GM18861 (cell line): ENCODE data around the gene FHOD1.

ENCODE experiments used
- ATAC-seq: cut with Tn5 transposase; IDR thresholded peaks from one replicate; pipeline ENCODE4 v1.9.1; 2021; ENCODE audit not compliant: unreplicated experiment

The FHOD1 gene

GRCh38 chr16:67235816-67236562, 11.3 kb downstream of the FHOD1 start:
- ATAC-seq, result no peak

DNA sequence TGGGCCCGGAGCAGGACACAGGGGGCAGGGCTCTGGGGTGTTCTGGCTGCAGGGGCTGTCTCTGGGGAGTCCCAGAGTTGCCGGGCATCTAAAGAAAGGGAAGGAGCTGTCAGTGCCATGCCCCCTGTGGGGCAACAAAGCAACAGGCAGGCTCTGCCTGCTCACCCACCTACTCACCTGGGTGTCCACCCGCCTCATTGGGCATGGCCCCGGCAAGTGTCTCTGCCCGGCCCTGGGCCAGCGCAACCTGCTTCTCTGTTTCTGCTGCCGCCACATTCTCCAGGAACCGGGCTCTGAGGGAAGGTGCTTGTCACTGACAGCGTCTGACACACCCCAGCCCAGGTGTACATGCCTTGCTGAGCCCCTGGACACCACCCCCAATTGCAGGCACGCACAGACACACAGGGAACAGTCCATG, 13.1 kb downstream of the FHOD1 start:
- ATAC-seq, result no peak

GRCh38 chr16:67233596-67233995, 13.7 kb downstream of the FHOD1 start:
- no peak for ATAC-seq

DNA sequence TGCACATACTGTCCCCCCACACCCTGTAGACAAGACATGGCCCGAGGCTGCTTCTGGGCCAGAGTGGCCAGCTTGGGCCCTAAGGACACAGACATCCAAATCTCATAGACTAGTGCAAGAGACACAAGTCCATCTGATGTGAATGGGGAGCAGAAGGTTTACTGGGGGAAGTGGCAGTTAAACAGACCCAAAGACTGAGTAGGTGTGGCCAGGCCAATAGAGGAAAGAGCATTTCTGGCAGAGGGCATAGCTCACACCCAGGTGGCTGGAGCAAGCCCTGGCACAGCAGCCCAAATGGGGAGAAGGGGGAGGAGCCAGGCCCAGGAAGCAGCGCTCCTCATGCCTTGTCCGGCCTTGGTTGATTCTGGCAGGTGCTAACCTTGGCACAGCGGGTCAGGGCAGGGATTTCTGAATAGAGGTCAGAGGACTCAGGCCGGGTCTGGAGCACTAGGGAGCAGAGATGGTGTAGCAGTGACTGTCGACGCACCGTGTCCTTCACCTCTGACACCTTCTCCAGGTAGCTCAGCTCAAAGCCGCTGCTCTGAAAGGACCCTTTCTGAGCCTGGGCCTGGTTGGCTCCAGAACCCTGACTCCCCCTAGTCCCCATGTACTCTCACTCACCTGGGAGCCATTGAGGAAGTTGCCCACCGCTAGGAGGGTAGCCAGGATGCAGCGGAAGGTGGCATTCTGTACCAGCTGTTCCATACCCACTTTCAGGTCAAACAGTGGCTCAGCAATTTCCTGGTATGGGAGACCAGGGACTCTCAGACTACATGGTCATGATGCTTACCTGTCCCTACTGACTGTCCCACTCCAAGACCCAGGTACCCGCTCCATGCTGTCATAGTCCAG, 16.2 kb downstream of the FHOD1 start:
- no peak for ATAC-seq

DNA sequence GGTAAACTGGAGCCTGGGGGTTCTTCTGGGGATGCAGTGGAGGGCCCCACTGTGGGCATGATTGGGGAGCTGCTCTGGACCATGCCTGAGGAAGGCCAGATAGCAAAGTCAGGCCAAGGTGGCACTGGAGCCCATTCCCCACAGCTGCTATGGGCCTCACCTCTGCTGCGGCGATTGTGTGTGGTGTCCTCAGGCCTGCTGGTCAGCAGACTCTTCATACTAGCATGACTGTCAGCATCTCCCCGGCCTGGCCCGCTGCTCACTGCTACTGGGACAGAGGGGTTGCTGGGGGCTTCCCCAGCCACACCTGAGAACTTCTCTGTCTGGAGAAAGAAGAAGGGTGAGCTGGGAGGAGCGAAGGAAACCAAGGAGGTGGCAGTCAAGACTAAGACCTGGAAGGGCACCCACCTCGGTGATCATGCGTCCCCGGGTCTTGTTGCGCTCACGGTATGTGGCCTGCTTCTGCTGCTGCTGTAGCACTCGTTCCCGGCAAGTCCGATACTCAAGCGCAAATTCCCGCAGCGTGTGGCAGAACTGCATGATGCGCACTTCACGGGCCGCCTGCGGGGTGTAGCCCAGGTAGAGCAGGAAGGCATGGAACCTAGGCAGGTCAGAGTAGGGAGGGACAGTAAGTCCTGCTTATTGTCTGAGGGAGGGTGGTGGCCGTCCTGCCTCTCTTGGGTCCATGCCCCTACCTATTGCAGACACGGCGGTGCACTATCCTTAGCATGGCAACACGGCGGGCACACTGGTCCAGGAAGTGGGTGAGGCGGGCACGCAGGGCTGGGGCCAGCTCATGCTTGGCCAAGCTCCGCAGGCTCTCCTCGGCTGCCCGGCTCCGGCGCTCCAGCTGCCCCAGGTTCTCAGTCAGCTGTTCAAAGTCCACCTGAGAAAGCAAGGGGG, 17.1 kb downstream of the FHOD1 start:
- ATAC-seq, result no peak

GRCh38 chr16:67228905-67229304, 18.4 kb downstream of the FHOD1 start:
- ATAC-seq, result no peak

GRCh38 chr16:67228034-67228785, 19.1 kb downstream of the FHOD1 start:
- no peak for ATAC-seq

- no peak for ATAC-seq
Measured at GRCh38 chr16:67227567-67227921, 19.7 kb downstream of the FHOD1 start.

DNA sequence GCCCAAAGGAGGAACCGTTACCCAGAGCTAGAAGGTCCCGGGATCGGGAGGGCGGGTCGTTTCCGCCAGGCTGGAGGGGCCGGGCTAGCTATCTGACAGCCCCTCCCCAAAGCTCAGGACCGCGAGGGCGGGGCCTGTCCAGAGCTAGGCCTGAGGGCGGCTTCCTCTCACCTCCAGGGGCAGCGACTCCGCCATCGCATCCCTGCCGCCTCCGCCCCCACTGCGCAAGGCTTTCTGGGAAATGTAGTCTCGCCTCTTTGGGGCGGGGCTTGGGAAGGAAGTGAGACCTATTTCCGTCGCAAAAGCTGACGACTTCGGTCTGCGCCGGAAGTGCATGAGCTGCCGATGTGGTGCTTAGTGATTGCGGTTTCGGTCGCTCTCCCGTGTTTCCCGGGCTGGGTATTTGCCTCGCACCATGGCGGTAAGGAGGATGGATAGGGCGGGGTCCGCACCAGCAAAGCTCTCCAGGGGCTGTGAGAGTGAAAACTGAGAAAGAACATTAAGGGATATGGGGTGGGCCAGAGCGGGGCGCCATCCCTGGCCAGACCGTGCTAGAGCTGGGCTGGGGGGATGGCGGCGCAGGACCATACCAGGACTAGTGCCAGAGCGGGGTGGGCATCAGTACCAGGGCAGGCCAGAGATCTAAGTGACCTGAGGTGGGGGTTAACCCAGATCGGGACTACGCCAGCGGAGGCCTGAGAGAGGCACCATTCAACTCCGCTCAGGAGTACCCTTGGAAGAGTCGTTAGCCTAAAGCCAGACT, 20.3 kb downstream of the FHOD1 start, which contains the start of gene TMEM208:
Gene TMEM208, plus strand, starts transcription at position 327 of the 763 bp plus-strand sequence. Its CDS starts 89 bp downstream, at position 416.
- ATAC-seq, result peak; percentile 79

GRCh38 chr16:67226295-67226803, 20.9 kb downstream of the FHOD1 start:
- no peak for ATAC-seq

- ATAC-seq, result no peak
Measured at GRCh38 chr16:67223992-67224391, 23.3 kb downstream of the FHOD1 start.

DNA sequence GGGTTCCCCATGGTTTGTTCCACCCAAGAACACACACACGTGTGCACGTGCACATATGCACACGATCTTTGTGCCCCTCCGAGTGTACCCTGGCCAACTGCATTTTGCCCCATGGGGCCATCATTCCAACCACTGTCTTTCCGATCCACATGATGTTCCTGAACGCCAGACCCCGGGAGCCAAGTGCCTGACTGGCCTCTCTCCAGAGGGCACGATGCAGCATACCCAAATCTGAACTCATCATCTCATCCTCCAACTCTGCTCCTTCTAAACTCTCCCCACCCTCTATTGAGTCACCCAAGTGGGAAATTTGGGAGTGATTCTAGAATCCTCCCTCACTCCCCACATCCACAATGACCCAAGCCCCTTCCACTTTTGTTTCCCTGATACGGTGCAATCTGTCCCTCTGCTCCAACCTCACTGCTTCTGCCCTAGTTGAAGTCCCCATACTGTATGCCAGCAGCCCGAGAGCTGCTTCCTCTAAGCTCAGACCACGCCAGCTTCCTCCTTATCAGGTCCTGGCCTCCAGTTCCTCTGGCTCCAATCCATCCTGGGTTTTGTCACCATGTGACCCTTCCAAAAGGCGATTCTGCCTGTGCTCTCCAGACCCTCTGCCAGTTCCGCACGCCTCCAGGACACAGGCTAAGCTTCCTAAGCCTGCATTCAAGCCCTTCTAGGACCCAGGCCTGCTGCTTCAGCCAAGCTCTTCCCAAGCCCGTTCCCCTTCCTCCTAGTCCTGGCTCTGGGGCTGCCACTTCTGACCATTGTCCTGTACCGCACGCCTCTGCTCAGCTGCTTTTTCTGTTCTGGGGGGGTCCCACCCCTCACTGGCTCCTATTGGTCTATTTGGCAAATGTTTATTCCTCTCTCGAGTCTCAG, 30.4 kb downstream of the FHOD1 start:
- ATAC-seq, result no peak

GRCh38 chr16:67215706-67216105, 31.6 kb downstream of the FHOD1 start:
- no peak for ATAC-seq

GRCh38 chr16:67213197-67214019, 33.9 kb downstream of the FHOD1 start:
- no peak for ATAC-seq

GRCh38 chr16:67212766-67213165, 34.5 kb downstream of the FHOD1 start:
- ATAC-seq, result no peak

- ATAC-seq, result no peak
Measured at GRCh38 chr16:67211674-67212073, 35.6 kb downstream of the FHOD1 start.

GRCh38 chr16:67210069-67210937, 37.0 kb downstream of the FHOD1 start:
- ATAC-seq, result no peak
